Left renal pelvis (tissue), 4 donors: Measurements from ENCODE around the gene STOML1. TPM values are rescaled to one million over a fixed set of nuclear protein-coding genes. Genes with fewer than 3 reads are reported as not detected.
"Not testable (repeated sequence)": the region's sequence is repeated elsewhere in the genome, so short reads cannot be mapped to it uniquely, and the experiment has no call there.

Source experiments
- DNase-seq, 4 donors: peaks; one replicate each; pipeline ENCODE4 v3.0.0-alpha.2; 2013; ENCODE audit warnings: low read depth in 4 of 4, low spot score in 3 of 4
- polyA plus RNA-seq, 4 donors: library from polyadenylated mRNA; unstranded; fragments of 120-200 nt; gene quantifications; one replicate each; pipeline ENCODE4 v1.2.1, GENCODE V29; 2013; ENCODE audit not compliant: insufficient read length in 4 of 4

The STOML1 gene
- polyA plus RNA-seq, 4 donors = 11.6 to 14.9 (median 12.7) TPM

DNA sequence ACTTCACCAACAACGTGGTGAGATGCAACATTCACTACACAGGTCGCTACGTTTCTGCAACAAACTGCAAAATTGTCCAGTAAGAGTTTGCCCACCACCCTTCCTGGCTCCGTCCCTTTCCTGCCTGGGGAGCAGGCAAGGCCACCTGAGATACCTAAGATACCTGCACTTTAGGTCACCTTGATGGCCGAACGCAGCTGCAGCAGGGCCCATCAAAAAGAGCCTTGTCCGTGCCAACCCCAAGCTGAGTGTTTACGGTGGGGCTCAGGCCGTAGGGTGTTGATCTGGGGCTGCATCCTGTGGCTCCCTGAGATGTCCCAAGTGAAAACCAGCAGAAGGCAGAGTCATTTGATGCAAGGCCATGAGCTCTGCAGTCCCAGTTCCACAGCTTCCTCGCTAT, 42.6 kb downstream of the STOML1 start:
- DNase-seq = no peak

DNA sequence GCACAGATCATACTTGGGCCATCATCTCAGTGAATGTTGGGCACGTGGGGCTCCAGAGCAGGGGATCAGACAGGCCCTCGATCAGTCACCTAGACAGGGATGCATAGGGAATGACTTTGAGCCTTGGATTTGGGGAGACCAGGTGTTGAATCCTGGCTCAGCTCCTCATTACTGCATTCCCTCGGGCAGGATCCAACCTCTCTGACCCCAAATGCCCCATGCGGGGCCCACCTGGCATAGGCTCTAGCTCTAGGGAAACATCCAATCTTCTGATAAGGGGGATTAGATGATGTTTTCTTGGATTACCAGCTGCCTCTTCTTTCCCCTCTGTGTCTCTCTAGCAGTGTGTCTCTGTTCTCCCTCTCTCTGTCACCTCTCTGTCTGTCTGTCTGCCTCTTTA, 43.1 kb downstream of the STOML1 start:
- DNase-seq = no peak

DNA sequence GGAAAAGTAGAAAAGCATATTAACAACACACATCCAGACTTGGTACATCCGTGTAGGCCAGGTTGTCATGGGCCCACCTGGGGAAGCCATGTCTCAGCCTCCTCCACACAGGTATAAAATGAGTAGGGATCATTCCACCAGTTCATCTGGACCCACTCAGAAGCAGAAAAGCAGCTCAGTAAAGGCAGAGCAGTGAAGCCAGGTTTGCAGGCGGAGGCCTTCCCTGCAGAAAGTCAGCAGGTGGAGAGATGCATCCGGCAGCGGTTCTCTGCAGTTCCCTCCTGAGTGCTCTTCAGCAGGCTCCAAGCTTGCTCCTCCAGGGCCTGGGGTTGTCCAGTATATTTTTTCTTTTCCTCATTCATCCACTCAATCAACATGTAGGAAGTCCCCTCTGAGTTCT, 43.7 kb downstream of the STOML1 start:
- DNase-seq = no peak

- DNase-seq = no peak
These were observed 44.4 kb downstream of the STOML1 start for GRCh38 chr15:73947651-73948050.

- DNase-seq = no peak
These were observed 45.2 kb downstream of the STOML1 start for GRCh38 chr15:73946795-73947370.

- no peak for DNase-seq
These were observed 45.9 kb downstream of the STOML1 start for GRCh38 chr15:73946046-73946721.

DNA sequence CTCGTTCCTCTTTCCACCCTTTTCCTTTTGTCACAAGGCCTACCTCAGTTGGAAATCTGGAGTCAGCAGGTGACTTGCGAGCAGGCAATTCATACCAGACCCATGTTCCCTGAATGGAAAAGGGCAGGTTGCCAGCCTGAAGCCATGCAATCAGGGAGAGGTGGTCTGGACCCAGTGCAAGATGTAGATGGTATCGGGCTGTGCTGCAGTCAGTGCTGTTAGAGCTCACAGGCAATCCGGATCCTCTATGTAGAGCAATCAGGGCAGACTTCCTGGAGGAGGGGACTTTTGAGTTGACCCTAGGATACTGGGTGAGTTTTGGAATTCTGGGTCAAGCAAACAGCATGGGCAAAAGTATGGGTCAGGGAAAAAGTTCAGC, 47.0 kb downstream of the STOML1 start:
- DNase-seq = no peak

- no peak for DNase-seq
These were observed 47.6 kb downstream of the STOML1 start for GRCh38 chr15:73944161-73945129.

DNA sequence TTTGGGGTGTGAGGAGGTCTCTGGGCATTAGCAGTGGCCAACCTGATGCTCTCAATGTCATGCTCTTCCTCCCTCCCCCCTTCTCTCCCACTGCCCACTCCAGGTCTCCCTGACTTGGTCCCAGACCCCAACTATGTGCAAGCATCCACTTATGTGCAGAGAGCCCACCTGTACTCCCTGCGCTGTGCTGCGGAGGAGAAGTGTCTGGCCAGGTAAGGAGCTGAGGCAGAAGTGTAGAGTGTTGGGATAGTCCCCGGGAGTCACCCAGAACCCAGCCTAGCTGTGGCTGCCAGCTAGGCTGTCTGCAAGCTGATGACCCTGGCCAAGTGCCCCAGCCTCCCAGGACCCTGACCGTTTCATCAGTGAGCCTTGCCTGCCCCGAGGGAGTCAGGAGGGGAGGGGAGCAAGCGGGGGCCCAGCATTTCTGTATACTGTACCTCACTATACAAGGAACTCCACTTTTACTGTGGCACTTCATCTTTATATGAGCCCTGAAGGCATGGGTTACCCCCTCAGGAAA, 49.3 kb downstream of the STOML1 start:
- DNase-seq = no peak

DNA sequence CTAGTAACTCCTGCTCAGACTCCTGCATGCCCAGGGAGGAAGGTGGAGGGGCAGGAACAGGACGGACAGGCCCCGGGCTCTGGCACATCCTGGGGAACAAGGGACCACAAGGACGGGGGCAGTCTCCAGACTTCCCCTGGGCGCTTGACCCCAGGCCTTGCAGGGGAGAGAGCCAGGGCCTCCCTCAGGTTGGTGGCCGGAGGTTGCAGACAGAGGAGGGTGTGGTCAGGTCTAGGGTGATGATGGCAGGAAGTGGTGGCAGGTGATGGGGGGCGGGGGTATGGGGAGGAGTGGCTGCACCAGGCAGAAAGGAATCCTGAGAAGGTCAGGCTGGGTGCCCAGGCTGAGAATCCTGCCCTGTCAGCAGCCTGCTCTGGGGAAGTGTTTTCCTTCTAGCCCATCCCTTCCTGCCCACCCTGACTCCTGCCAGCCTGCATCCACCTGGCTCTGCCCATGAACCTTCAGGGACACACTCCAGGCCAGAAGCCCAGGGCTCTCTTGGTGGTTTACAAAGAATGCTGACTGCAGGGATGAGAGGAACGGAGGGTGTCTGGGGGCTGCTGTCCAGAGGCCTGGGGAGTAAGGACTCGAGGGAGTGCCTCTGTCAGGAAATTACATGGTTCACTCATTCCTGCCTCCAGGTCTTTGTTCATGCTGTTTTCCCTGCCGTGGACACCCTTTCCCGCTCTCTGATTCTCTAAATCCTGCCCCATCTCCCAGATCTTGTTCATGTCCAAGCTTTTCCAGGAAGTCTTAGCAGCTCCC, 50.0 kb downstream of the STOML1 start:
- DNase-seq = no peak

- no peak for DNase-seq
These were observed 50.6 kb downstream of the STOML1 start for GRCh38 chr15:73941449-73941848.

DNA sequence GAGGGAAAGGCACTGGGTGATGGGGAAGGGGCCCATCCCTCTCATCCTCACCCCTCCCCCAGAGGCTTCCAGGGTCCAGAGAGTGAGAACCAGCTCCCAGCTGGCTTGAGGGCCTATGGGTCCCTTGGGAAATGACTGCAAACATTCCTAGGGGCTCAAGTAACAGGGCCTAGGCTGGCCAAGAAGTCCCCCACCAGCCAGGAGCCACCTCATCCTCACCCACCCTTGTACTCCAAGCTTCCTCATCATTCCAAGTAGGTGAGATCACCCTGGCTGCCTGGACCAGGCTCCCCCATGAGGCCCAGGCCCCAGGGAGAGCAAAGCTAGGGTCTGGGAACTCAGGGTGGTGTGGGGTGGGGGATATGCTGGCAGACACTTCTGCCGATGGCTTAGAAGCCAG, 51.1 kb downstream of the STOML1 start:
- no peak for DNase-seq

- no peak for DNase-seq
These were observed 51.8 kb downstream of the STOML1 start for GRCh38 chr15:73940061-73940981.

GRCh38 chr15:73939138-73939537, 53.0 kb downstream of the STOML1 start:
- DNase-seq = no peak

DNA sequence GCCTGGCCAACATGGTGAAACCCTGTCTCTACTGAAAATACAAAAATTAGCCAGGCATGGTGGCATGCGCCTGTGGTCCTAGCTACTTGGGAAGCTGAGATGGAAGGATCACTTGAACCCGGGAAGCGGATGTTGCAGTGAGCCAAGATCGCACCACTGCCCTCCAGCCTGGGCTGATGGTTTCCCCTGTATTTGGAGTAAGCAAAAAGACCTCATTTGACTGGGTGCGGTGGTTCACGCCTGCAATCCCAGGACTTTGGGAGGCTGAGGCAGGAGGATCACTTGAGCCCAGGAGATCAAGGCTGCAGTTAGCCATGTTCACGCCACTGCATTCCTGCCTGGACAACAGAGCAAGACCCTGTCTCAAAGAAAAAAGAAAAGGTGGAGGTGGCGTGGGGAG, 53.6 kb downstream of the STOML1 start:
- DNase-seq = not testable (repeated sequence)

DNA sequence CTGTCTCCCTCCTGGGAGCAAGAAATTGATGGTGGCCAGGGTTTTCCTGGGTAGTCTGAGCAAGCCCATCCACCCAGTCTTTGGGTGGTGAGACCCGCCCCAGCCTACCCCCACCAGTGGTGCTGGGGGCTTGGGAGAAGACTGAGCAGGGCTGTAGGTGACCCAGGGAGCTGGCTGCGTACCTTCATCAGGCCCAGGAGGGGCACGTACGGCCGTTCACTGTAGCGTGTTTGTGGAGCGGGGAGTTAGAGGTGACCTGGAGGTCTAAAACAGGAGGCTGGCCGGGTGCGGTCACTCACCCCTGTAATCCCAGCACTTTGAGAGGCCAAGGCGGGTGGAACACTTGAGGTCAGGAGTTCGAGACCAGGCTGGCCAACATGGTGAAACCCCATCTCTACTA, 54.4 kb downstream of the STOML1 start:
- no peak for DNase-seq

GRCh38 chr15:73937296-73937695, 54.8 kb downstream of the STOML1 start:
- DNase-seq = no peak

- DNase-seq = no peak
These were observed 55.4 kb downstream of the STOML1 start for GRCh38 chr15:73936588-73937290.

- no peak for DNase-seq
These were observed 55.9 kb downstream of the STOML1 start for GRCh38 chr15:73936181-73936580.
